ENCODE measurements around the gene CCDC92B.

DNA sequence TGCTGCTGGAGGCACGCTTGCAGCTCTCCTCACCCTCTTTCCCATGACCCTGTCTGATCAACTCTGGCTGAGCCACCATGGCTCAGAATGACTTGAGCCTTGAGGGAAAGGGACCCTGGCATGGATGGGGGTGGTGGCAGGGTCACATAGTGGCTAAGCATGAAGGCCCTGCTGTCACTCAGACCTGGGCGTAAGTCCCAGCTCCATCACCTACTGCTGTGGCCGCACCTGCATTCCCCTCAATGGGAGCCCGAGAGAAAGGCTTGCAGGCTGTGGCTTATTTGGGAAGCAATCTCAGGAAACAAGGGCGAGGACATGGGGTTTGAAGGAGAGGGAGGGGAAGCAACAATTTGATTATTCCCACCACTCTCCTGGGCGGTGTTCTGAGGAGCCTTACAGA, 29.0 kb upstream of the CCDC92B start:
- TF ChIP-seq, protein P1, sequence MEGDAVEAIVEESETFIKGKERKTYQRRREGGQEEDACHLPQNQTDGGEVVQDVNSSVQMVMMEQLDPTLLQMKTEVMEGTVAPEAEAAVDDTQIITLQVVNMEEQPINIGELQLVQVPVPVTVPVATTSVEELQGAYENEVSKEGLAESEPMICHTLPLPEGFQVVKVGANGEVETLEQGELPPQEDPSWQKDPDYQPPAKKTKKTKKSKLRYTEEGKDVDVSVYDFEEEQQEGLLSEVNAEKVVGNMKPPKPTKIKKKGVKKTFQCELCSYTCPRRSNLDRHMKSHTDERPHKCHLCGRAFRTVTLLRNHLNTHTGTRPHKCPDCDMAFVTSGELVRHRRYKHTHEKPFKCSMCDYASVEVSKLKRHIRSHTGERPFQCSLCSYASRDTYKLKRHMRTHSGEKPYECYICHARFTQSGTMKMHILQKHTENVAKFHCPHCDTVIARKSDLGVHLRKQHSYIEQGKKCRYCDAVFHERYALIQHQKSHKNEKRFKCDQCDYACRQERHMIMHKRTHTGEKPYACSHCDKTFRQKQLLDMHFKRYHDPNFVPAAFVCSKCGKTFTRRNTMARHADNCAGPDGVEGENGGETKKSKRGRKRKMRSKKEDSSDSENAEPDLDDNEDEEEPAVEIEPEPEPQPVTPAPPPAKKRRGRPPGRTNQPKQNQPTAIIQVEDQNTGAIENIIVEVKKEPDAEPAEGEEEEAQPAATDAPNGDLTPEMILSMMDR (IDR thresholded peaks at IDR 0.05) = no peak
- no peak for TF ChIP-seq EP300 (IDR thresholded peaks at IDR 0.05)
- TF ChIP-seq POLR2A (IDR thresholded peaks at IDR 0.05) = no peak

Data from tibial nerve (tissue), 4 donors.